ENCODE results near the gene OBSCN. TPM values are rescaled to one million over a fixed set of nuclear protein-coding genes. Genes with fewer than 3 reads are reported as not detected.

OBSCN gene
- total and polyA plus RNA-seq, 11 donors: 155 to 524 (median 354) TPM

DNA sequence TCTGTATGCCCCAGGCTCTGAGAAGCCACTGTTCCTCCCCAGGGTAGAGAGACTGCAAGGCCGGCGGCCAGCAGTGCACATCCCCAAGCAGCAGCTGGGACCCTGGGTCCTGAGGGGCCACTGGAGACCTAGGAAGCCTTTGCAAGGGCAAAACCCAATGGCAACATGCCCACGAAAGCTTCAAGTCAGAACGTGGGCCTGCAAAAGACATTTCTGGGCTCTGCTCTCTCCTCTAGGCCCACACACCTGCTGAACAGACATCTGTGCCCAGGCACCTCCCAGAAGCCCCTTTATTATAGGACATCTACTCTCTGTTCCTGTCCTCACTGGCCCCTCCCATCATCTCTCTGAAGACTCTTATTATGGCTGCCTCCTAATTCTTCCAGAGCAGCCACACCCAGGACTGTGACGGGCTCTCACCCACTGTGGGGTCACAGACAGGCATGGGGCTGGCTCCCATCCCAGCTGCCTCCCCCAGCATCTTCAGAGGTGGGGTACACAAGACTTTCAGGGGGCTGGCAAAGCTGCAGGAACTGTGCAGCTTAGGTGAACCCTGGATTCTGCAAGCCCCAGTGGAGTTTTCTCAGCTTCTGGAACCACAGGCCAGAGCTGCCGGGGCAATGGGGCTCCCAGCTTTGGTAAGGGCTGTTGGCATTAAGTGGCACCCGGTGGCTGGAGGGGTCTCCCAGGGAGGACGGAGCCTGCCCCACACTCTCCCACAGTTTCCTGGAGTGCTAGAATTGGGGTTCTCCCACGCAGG lies 186.1 kb downstream of the OBSCN start:
- Histone ChIP-seq H3K27me3 (no peaks in the 10 kb centered on the region), H3K27ac (peak overlapping the region in 8 of 12 donors; percentile 27 to 60 (median 50)), H3K4me1 (peaks cover 0 to 17% (median 10%) of the 10 kb centered on the region in 12 donors), H3K36me3 (peaks cover 0 to 62% (median 46%) of the 10 kb centered on the region in 9 donors), H3K4me3 (no peak overlapping the region), H3K9me3 (no peaks in the 10 kb centered on the region)
- intact Hi-C loops (cut with DNase I): loop anchor here in 1 of 10 donors (5.0 kb wide), 1 partner anchor 63 kb away; a partner anchor contains a TSS
- TF ChIP-seq, protein P1, sequence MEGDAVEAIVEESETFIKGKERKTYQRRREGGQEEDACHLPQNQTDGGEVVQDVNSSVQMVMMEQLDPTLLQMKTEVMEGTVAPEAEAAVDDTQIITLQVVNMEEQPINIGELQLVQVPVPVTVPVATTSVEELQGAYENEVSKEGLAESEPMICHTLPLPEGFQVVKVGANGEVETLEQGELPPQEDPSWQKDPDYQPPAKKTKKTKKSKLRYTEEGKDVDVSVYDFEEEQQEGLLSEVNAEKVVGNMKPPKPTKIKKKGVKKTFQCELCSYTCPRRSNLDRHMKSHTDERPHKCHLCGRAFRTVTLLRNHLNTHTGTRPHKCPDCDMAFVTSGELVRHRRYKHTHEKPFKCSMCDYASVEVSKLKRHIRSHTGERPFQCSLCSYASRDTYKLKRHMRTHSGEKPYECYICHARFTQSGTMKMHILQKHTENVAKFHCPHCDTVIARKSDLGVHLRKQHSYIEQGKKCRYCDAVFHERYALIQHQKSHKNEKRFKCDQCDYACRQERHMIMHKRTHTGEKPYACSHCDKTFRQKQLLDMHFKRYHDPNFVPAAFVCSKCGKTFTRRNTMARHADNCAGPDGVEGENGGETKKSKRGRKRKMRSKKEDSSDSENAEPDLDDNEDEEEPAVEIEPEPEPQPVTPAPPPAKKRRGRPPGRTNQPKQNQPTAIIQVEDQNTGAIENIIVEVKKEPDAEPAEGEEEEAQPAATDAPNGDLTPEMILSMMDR (IDR thresholded peaks at IDR 0.05): peak in 1 of 12 donors; percentile 10
- no peak for TF ChIP-seq POLR2A (IDR thresholded peaks at IDR 0.05)
- WGBS, 4 donors: 77 to 90% (median 82%) methylated on average over 9 of the region's 9 CpGs
- DNase-seq (peak in 1 of 5 donors; percentile 49), ATAC-seq (peak in 1 of 4 donors; percentile 18)

DNA sequence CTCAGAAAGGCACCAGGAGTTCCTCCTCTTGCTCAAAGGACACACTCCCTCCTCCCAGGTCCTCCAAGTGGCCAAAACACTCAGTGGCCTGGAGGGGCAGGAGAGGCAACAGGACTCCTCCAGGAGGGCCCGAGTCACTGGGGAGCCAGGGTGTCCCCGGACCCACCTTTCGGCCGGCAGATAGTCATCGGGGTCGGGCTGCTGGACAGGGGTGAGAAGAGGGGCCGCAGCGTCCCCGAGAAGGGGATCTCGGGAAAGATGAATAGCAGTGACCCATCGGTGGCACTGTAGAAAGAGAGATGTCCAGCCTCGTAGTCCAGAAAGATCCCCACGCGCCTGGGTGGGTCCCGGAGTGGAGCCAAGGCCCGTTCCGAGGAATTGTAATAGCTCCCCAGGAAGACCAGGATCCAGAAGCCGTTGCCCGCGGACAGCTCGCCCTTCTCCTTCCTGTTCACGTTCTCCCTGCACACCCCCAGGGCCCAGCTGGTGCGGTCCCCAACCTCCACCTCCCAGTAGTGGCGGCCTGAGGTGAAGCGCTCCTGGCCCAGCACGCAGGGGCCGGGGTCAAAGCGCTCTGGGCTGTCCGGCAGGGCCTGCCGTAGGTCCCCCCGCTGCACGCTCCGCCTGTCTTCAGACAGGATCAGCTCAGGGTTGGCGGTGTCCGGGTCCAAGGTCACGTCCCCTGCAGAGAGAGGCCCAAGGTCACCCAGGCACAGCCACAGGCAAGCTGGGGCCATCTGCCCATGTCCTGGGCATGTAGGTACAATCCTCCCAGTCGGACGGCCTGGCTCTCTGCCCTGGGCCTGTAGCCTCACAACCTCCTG lies 186.9 kb downstream of the OBSCN start:
- Histone ChIP-seq H3K9me3 (no peaks in the 10 kb centered on the region), H3K4me3 (no peak overlapping the region), H3K27ac (no peak overlapping the region), H3K4me1 (peaks cover 0 to 17% (median 10%) of the 10 kb centered on the region in 12 donors), H3K36me3 (peaks cover 0 to 70% (median 52%) of the 10 kb centered on the region in 9 donors), H3K27me3 (no peaks in the 10 kb centered on the region)
- intact Hi-C loops (cut with DNase I): loop anchor here in 2 of 10 donors (5.0 kb wide), 2 partner anchors 63 to 262 kb away; a partner anchor contains a TSS
- peak in 1 of 4 donors; percentile 4 for ATAC-seq
- DNase-seq: peak in 1 of 5 donors; percentile 60
- no peak for TF ChIP-seq POLR2A (IDR thresholded peaks at IDR 0.05)
- TF ChIP-seq, protein P1 (IDR thresholded peaks at IDR 0.05): no peak
- 91 to 94% (median 93%) methylated on average over 30 to 38 of the region's 38 CpGs for WGBS, 4 donors

DNA sequence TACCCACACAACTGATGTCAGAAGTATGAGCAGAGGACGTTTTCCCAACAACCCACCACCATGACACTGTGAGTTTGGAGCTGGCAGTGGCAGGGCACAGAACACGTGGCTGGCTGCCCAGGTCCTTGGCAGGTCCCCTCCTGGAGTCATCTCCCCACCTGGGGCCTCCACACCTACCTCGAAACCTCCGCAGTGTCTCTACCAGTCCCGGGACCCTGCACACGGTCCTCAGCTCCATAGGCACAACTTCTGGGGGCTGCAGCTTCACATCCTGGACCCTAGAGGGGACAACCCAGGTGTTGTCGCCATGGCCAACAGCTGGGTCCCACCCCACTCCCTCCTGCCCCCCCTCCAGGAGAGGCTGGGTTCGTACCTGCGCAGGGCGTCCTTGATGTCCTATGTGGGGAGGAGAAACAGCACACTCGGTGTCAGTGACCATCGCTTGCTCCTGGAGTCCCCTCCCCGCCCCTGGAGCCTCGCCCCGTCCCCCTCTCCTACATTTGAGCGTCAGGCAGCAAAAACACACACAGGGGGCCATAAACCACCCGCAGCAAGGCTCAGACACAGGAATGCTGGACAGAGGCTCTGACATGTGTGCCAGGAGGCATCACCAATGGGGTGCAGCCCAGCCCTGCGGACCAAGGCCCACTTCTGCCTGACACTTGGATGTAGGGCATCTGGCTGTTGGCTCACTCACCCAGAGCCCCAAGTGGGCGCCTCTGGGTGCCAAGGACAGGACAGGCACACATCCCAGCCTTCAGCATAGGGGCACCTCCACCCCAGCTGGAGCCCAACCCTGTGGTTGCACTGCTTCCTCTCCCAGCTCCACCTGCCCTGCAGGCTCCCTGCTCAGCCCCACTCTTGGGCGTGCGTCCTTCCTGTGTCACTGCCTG lies 189.2 kb downstream of the OBSCN start:
- no peak for ATAC-seq
- Histone ChIP-seq H3K4me3 (no peak overlapping the region), H3K36me3 (peaks cover 0 to 87% (median 62%) of the 10 kb centered on the region in 9 donors), H3K9me3 (no peaks in the 10 kb centered on the region), H3K27me3 (no peaks in the 10 kb centered on the region), H3K4me1 (peaks cover 0 to 17% (median 11%) of the 10 kb centered on the region in 12 donors), H3K27ac (no peak overlapping the region)
- WGBS, 4 donors: 90 to 94% (median 92%) methylated on average over 17 to 21 of the region's 21 CpGs
- peak in 1 of 5 donors; percentile 44 for DNase-seq
- intact Hi-C loops (cut with DNase I): loop anchor here in 1 of 10 donors (5.0 kb wide), 1 partner anchor 265 kb away; no protein-coding TSS in a partner anchor
- TF ChIP-seq POLR2A (IDR thresholded peaks at IDR 0.05): no peak
- TF ChIP-seq, protein P1 (IDR thresholded peaks at IDR 0.05): no peak

All from heart left ventricle (tissue), 16 donors.